ENCODE results near the gene MED13.

Gene MED13

GRCh38 chr17:62090021-62090824, 25.1 kb upstream of the MED13 start:
- Histone ChIP-seq H3K27ac (ENCODE audit: low read length) (no peak overlapping the region), H3K36me3 (ENCODE audit: control insufficient read depth in 2 of 2, insufficient read depth in 2 of 2, low read length in 2 of 2) (no peaks in the 10 kb centered on the region), H3K4me1 (ENCODE audit: control insufficient read depth, insufficient read depth, low read length) (no peaks in the 10 kb centered on the region), H3K9me3 (ENCODE audit: control insufficient read depth in 2 of 2, low read length in 2 of 2) (no peaks in the 10 kb centered on the region), H3K4me3 (ENCODE audit: low read length in 2 of 2) (no peak overlapping the region), H3K27me3 (ENCODE audit: control insufficient read depth in 1 of 2, insufficient read depth in 2 of 2, low read length in 2 of 2) (no peaks in the 10 kb centered on the region), H3K9ac (ENCODE audit: low read length in 2 of 2) (no peak overlapping the region)

- no peak overlapping the region for H3K4me3 ChIP-seq (ENCODE audit: low read length in 2 of 2)
- no peaks in the 10 kb centered on the region for H3K4me1 ChIP-seq (ENCODE audit: control insufficient read depth, insufficient read depth, low read length)
- no peaks in the 10 kb centered on the region for H3K9me3 ChIP-seq (ENCODE audit: control insufficient read depth in 2 of 2, low read length in 2 of 2)
- no peak overlapping the region for H3K9ac ChIP-seq (ENCODE audit: low read length in 2 of 2)
- H3K36me3 ChIP-seq (ENCODE audit: control insufficient read depth in 2 of 2, insufficient read depth in 2 of 2, low read length in 2 of 2) = no peaks in the 10 kb centered on the region
- no peaks in the 10 kb centered on the region for H3K27me3 ChIP-seq (ENCODE audit: control insufficient read depth in 1 of 2, insufficient read depth in 2 of 2, low read length in 2 of 2)
- H3K27ac ChIP-seq (ENCODE audit: low read length) = no peak overlapping the region
These were observed 24.3 kb upstream of the MED13 start for GRCh38 chr17:62089334-62089733.

GRCh38 chr17:62086737-62087136, 21.7 kb upstream of the MED13 start:
- no peak overlapping the region for H3K4me3 ChIP-seq (ENCODE audit: low read length in 2 of 2)
- no peaks in the 10 kb centered on the region for H3K27me3 ChIP-seq (ENCODE audit: control insufficient read depth in 1 of 2, insufficient read depth in 2 of 2, low read length in 2 of 2)
- H3K4me1 ChIP-seq (ENCODE audit: control insufficient read depth, insufficient read depth, low read length) = no peaks in the 10 kb centered on the region
- no peak overlapping the region for H3K9ac ChIP-seq (ENCODE audit: low read length in 2 of 2)
- H3K27ac ChIP-seq (ENCODE audit: low read length) = no peak overlapping the region
- H3K36me3 ChIP-seq (ENCODE audit: control insufficient read depth in 2 of 2, insufficient read depth in 2 of 2, low read length in 2 of 2) = no peaks in the 10 kb centered on the region
- H3K9me3 ChIP-seq (ENCODE audit: control insufficient read depth in 2 of 2, low read length in 2 of 2) = no peaks in the 10 kb centered on the region

- H3K4me3 ChIP-seq (ENCODE audit: low read length in 2 of 2) = no peak overlapping the region
- H3K27me3 ChIP-seq (ENCODE audit: control insufficient read depth in 1 of 2, insufficient read depth in 2 of 2, low read length in 2 of 2) = no peaks in the 10 kb centered on the region
- no peaks in the 10 kb centered on the region for H3K4me1 ChIP-seq (ENCODE audit: control insufficient read depth, insufficient read depth, low read length)
- no peak overlapping the region for H3K9ac ChIP-seq (ENCODE audit: low read length in 2 of 2)
- no peak overlapping the region for H3K27ac ChIP-seq (ENCODE audit: low read length)
- no peaks in the 10 kb centered on the region for H3K36me3 ChIP-seq (ENCODE audit: control insufficient read depth in 2 of 2, insufficient read depth in 2 of 2, low read length in 2 of 2)
- no peaks in the 10 kb centered on the region for H3K9me3 ChIP-seq (ENCODE audit: control insufficient read depth in 2 of 2, low read length in 2 of 2)
These were observed 20.7 kb upstream of the MED13 start for GRCh38 chr17:62085511-62086408.

- H3K36me3 ChIP-seq (ENCODE audit: control insufficient read depth in 2 of 2, insufficient read depth in 2 of 2, low read length in 2 of 2) = no peaks in the 10 kb centered on the region
- no peak overlapping the region for H3K27ac ChIP-seq (ENCODE audit: low read length)
- H3K4me3 ChIP-seq (ENCODE audit: low read length in 2 of 2) = no peak overlapping the region
- H3K4me1 ChIP-seq (ENCODE audit: control insufficient read depth, insufficient read depth, low read length) = no peaks in the 10 kb centered on the region
- no peaks in the 10 kb centered on the region for H3K9me3 ChIP-seq (ENCODE audit: control insufficient read depth in 2 of 2, low read length in 2 of 2)
- H3K27me3 ChIP-seq (ENCODE audit: control insufficient read depth in 1 of 2, insufficient read depth in 2 of 2, low read length in 2 of 2) = no peaks in the 10 kb centered on the region
- no peak overlapping the region for H3K9ac ChIP-seq (ENCODE audit: low read length in 2 of 2)
These were observed 19.5 kb upstream of the MED13 start for GRCh38 chr17:62084585-62084984.

- Histone ChIP-seq H3K36me3 (ENCODE audit: control insufficient read depth in 2 of 2, insufficient read depth in 2 of 2, low read length in 2 of 2) (no peaks in the 10 kb centered on the region), H3K4me3 (ENCODE audit: low read length in 2 of 2) (no peak overlapping the region), H3K4me1 (ENCODE audit: control insufficient read depth, insufficient read depth, low read length) (no peaks in the 10 kb centered on the region), H3K9me3 (ENCODE audit: control insufficient read depth in 2 of 2, low read length in 2 of 2) (no peaks in the 10 kb centered on the region), H3K27ac (ENCODE audit: low read length) (no peak overlapping the region), H3K9ac (ENCODE audit: low read length in 2 of 2) (no peak overlapping the region), H3K27me3 (ENCODE audit: control insufficient read depth in 1 of 2, insufficient read depth in 2 of 2, low read length in 2 of 2) (no peaks in the 10 kb centered on the region)
These were observed 18.6 kb upstream of the MED13 start for GRCh38 chr17:62083651-62084050.

- Histone ChIP-seq H3K9ac (ENCODE audit: low read length in 2 of 2) (no peak overlapping the region), H3K4me3 (ENCODE audit: low read length in 2 of 2) (no peak overlapping the region), H3K36me3 (ENCODE audit: control insufficient read depth in 2 of 2, insufficient read depth in 2 of 2, low read length in 2 of 2) (no peaks in the 10 kb centered on the region), H3K4me1 (ENCODE audit: control insufficient read depth, insufficient read depth, low read length) (no peaks in the 10 kb centered on the region), H3K27me3 (ENCODE audit: control insufficient read depth in 1 of 2, insufficient read depth in 2 of 2, low read length in 2 of 2) (no peaks in the 10 kb centered on the region), H3K9me3 (ENCODE audit: control insufficient read depth in 2 of 2, low read length in 2 of 2) (no peaks in the 10 kb centered on the region), H3K27ac (ENCODE audit: low read length) (no peak overlapping the region)
These were observed 15.6 kb upstream of the MED13 start for GRCh38 chr17:62080647-62081046.

GRCh38 chr17:62078009-62078408, 12.9 kb upstream of the MED13 start:
- no peaks in the 10 kb centered on the region for H3K27me3 ChIP-seq (ENCODE audit: control insufficient read depth in 1 of 2, insufficient read depth in 2 of 2, low read length in 2 of 2)
- H3K9ac ChIP-seq (ENCODE audit: low read length in 2 of 2) = no peak overlapping the region
- no peaks in the 10 kb centered on the region for H3K9me3 ChIP-seq (ENCODE audit: control insufficient read depth in 2 of 2, low read length in 2 of 2)
- H3K27ac ChIP-seq (ENCODE audit: low read length) = no peak overlapping the region
- no peak overlapping the region for H3K4me3 ChIP-seq (ENCODE audit: low read length in 2 of 2)
- no peaks in the 10 kb centered on the region for H3K4me1 ChIP-seq (ENCODE audit: control insufficient read depth, insufficient read depth, low read length)
- H3K36me3 ChIP-seq (ENCODE audit: control insufficient read depth in 2 of 2, insufficient read depth in 2 of 2, low read length in 2 of 2) = no peaks in the 10 kb centered on the region

- Histone ChIP-seq H3K27me3 (ENCODE audit: control insufficient read depth in 1 of 2, insufficient read depth in 2 of 2, low read length in 2 of 2) (no peaks in the 10 kb centered on the region), H3K4me1 (ENCODE audit: control insufficient read depth, insufficient read depth, low read length) (no peaks in the 10 kb centered on the region), H3K27ac (ENCODE audit: low read length) (no peak overlapping the region), H3K4me3 (ENCODE audit: low read length in 2 of 2) (no peak overlapping the region), H3K9ac (ENCODE audit: low read length in 2 of 2) (no peak overlapping the region), H3K9me3 (ENCODE audit: control insufficient read depth in 2 of 2, low read length in 2 of 2) (no peaks in the 10 kb centered on the region), H3K36me3 (ENCODE audit: control insufficient read depth in 2 of 2, insufficient read depth in 2 of 2, low read length in 2 of 2) (no peaks in the 10 kb centered on the region)
These were observed 12.0 kb upstream of the MED13 start for GRCh38 chr17:62076864-62077788.

GRCh38 chr17:62075308-62075815, 10.3 kb upstream of the MED13 start:
- no peaks in the 10 kb centered on the region for H3K9me3 ChIP-seq (ENCODE audit: control insufficient read depth in 2 of 2, low read length in 2 of 2)
- no peaks in the 10 kb centered on the region for H3K27me3 ChIP-seq (ENCODE audit: control insufficient read depth in 1 of 2, insufficient read depth in 2 of 2, low read length in 2 of 2)
- H3K27ac ChIP-seq (ENCODE audit: low read length) = no peak overlapping the region
- H3K4me3 ChIP-seq (ENCODE audit: low read length in 2 of 2) = no peak overlapping the region
- no peaks in the 10 kb centered on the region for H3K36me3 ChIP-seq (ENCODE audit: control insufficient read depth in 2 of 2, insufficient read depth in 2 of 2, low read length in 2 of 2)
- H3K9ac ChIP-seq (ENCODE audit: low read length in 2 of 2) = no peak overlapping the region
- H3K4me1 ChIP-seq (ENCODE audit: control insufficient read depth, insufficient read depth, low read length) = no peaks in the 10 kb centered on the region
